ENCODE data around the gene CABP1. TPM values are rescaled to one million over a fixed set of nuclear protein-coding genes. Genes with fewer than 3 reads are reported as not detected.
A peak's percentile ranks its signal among the peaks of the same experiment; 100 is the strongest.

The CABP1 gene
- total and polyA plus RNA-seq, 2 experiments from 2014 or later: 5.1 to 5.2 TPM

- TF ChIP-seq, protein P1, sequence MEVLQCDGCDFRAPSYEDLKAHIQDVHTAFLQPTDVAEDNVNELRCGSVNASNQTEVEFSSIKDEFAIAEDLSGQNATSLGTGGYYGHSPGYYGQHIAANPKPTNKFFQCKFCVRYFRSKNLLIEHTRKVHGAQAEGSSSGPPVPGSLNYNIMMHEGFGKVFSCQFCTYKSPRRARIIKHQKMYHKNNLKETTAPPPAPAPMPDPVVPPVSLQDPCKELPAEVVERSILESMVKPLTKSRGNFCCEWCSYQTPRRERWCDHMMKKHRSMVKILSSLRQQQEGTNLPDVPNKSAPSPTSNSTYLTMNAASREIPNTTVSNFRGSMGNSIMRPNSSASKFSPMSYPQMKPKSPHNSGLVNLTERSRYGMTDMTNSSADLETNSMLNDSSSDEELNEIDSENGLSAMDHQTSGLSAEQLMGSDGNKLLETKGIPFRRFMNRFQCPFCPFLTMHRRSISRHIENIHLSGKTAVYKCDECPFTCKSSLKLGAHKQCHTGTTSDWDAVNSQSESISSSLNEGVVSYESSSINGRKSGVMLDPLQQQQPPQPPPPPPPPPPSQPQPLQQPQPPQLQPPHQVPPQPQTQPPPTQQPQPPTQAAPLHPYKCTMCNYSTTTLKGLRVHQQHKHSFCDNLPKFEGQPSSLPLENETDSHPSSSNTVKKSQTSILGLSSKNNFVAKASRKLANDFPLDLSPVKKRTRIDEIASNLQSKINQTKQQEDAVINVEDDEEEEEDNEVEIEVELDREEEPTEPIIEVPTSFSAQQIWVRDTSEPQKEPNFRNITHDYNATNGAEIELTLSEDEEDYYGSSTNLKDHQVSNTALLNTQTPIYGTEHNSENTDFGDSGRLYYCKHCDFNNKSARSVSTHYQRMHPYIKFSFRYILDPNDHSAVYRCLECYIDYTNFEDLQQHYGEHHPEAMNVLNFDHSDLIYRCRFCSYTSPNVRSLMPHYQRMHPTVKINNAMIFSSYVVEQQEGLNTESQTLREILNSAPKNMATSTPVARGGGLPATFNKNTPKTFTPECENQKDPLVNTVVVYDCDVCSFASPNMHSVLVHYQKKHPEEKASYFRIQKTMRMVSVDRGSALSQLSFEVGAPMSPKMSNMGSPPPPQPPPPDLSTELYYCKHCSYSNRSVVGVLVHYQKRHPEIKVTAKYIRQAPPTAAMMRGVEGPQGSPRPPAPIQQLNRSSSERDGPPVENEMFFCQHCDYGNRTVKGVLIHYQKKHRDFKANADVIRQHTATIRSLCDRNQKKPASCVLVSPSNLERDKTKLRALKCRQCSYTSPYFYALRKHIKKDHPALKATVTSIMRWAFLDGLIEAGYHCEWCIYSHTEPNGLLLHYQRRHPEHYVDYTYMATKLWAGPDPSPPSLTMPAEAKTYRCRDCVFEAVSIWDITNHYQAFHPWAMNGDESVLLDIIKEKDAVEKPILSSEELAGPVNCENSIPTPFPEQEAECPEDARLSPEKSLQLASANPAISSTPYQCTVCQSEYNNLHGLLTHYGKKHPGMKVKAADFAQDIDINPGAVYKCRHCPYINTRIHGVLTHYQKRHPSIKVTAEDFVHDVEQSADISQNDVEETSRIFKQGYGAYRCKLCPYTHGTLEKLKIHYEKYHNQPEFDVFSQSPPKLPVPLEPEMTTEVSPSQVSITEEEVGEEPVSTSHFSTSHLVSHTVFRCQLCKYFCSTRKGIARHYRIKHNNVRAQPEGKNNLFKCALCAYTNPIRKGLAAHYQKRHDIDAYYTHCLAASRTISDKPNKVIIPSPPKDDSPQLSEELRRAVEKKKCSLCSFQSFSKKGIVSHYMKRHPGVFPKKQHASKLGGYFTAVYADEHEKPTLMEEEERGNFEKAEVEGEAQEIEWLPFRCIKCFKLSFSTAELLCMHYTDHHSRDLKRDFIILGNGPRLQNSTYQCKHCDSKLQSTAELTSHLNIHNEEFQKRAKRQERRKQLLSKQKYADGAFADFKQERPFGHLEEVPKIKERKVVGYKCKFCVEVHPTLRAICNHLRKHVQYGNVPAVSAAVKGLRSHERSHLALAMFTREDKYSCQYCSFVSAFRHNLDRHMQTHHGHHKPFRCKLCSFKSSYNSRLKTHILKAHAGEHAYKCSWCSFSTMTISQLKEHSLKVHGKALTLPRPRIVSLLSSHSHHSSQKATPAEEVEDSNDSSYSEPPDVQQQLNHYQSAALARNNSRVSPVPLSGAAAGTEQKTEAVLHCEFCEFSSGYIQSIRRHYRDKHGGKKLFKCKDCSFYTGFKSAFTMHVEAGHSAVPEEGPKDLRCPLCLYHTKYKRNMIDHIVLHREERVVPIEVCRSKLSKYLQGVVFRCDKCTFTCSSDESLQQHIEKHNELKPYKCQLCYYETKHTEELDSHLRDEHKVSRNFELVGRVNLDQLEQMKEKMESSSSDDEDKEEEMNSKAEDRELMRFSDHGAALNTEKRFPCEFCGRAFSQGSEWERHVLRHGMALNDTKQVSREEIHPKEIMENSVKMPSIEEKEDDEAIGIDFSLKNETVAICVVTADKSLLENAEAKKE (CRISPR knock-in tag; IDR thresholded peaks at IDR 0.05): no peak
- TF ChIP-seq JUNB (IDR thresholded peaks at IDR 0.05; ENCODE audit: unreplicated experiment) (no peak), EZH2 (IDR thresholded peaks at IDR 0.05; ENCODE audit: low read depth, unreplicated experiment) (no peak), REST (IDR thresholded peaks at IDR 0.05; ENCODE audit: unreplicated experiment) (no peak), EZH2phosphoT487 (IDR thresholded peaks at IDR 0.05; ENCODE audit: unreplicated experiment) (no peak)
Measured at GRCh38 chr12:120710805-120711296, 70.4 kb downstream of the CABP1 start (continued).

DNA sequence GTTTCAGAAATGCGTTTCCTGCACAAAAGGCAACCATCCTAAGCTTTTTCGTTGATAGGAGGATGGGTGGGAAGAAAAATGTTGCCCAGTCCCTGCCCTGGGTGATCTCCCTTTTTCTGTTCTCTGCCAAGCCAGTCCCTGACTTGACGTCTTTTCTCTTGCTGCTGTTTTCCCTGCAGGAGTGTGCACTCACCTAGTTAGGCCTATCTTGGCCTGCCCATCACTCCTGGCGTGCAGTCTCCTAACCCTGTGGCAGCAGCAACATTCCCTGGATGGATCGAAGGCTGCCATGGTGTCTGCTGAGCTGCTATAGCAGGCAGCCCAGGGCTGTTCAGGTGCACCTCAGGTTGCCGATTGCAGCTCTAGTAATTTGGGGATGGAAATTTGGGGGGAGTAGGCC, 71.0 kb downstream of the CABP1 start:
- ATAC-seq: peak; percentile 12
- peaks cover 40% of the 10 kb centered on the region for H3K79me2 ChIP-seq (replicated peaks; ENCODE audit: insufficient read depth)
- H3K27me3 Mint-ChIP-seq (ENCODE audit: insufficient read depth, low read depth, poor library complexity): peaks cover 4% of the 10 kb centered on the region
- TF ChIP-seq REST (IDR thresholded peaks at IDR 0.05; ENCODE audit: unreplicated experiment): no peak

More for the DNA sequence above, 71.0 kb downstream of the CABP1 start:
- no peaks in the 10 kb centered on the region for H3K9me2 ChIP-seq (ENCODE audit: insufficient read depth)
- H3K4me3 Mint-ChIP-seq: peak overlapping the region; percentile 81
- no peaks in the 10 kb centered on the region for H3K27me3 ChIP-seq (ENCODE audit: insufficient read depth)
- H3K9me3 Mint-ChIP-seq: no peaks in the 10 kb centered on the region
- H3F3A ChIP-seq (replicated peaks; ENCODE audit: low read depth): peaks cover 22% of the 10 kb centered on the region; the same call in 1 of the 2 replicates
- peaks cover 13% of the 10 kb centered on the region for H3K36me3 ChIP-seq (ENCODE audit: insufficient read depth)
- peaks cover 8% of the 10 kb centered on the region for H4K20me1 ChIP-seq (replicated peaks; ENCODE audit: insufficient read depth)
- no peak overlapping the region for H2AFZ ChIP-seq
- peak overlapping the region; percentile 92 for H3K4me3 ChIP-seq
- peaks cover 8% of the 10 kb centered on the region for H3K4me1 ChIP-seq (ENCODE audit: insufficient read depth)
- no peak overlapping the region; the same call in 1 of the 2 replicates for H3K27ac Mint-ChIP-seq
- no peak for DNase-seq (ENCODE audit: low spot score)
- H3K36me3 Mint-ChIP-seq (ENCODE audit: low read depth): peaks cover 36% of the 10 kb centered on the region
- peaks cover 20% of the 10 kb centered on the region for H3K4me1 Mint-ChIP-seq
- H3K27ac ChIP-seq (ENCODE audit: low read depth): no peak overlapping the region
- H3K4me2 ChIP-seq: peak overlapping the region; percentile 97

All from GM23338 (cell line).